ENCODE measurements around the gene DPYSL5.
"Not testable (repeated sequence)": the region's sequence is repeated elsewhere in the genome, so short reads cannot be mapped to it uniquely, and the experiment has no call there.

The DPYSL5 gene

GRCh38 chr2:26877276-26877675, 29.3 kb downstream of the DPYSL5 start:
- ChIA-PET POLR2A (no interaction called here), CTCF (no interaction called here)
- DNase-seq (ENCODE audit: extremely low spot score), result no peak
- no peak for TF ChIP-seq NFRKB (IDR thresholded peaks at IDR 0.05)
- no peak for TF ChIP-seq SUZ12 (IDR thresholded peaks at IDR 0.05)
- no peak for TF ChIP-seq L3MBTL2 (conservative IDR thresholded peaks at IDR 0.05)
- no peak for TF ChIP-seq SP1 (IDR thresholded peaks at IDR 0.05)
- TF ChIP-seq PKNOX1 (IDR thresholded peaks at IDR 0.05), result no peak
- no peak for TF ChIP-seq ELF4 (IDR thresholded peaks at IDR 0.05)
- TF ChIP-seq FOXM1 (IDR thresholded peaks at IDR 0.05; ENCODE audit: borderline replicate concordance), result no peak
- TF ChIP-seq LEF1 (IDR thresholded peaks at IDR 0.05; ENCODE audit: borderline replicate concordance), result no peak
- TF ChIP-seq HDGF (IDR thresholded peaks at IDR 0.05; ENCODE audit: borderline replicate concordance), result no peak
- no peak for TF ChIP-seq BHLHE40 (IDR thresholded peaks at IDR 0.05; ENCODE audit: borderline replicate concordance)
- no peak for TF ChIP-seq TARDBP (IDR thresholded peaks at IDR 0.05)
- TF ChIP-seq FOXA1 (IDR thresholded peaks at IDR 0.05), result no peak
- no peak for TF ChIP-seq ARNT (IDR thresholded peaks at IDR 0.05)
- TF ChIP-seq FOXK2 (IDR thresholded peaks at IDR 0.05), result no peak
- TF ChIP-seq ZNF384 (IDR thresholded peaks at IDR 0.05), result no peak

GRCh38 chr2:26880161-26880560, 32.2 kb downstream of the DPYSL5 start:
- ChIA-PET CTCF (no interaction called here), POLR2A (interaction anchor here (1.4 kb wide), 1 partner anchor 10 kb away, joined by 4 read pairs; no protein-coding TSS in a partner anchor)
- DNase-seq (ENCODE audit: extremely low spot score), result no peak
- TF ChIP-seq FOXM1 (IDR thresholded peaks at IDR 0.05; ENCODE audit: borderline replicate concordance) (no peak), SUZ12 (IDR thresholded peaks at IDR 0.05) (no peak), ELF4 (IDR thresholded peaks at IDR 0.05) (no peak), NFRKB (IDR thresholded peaks at IDR 0.05) (no peak), SP1 (IDR thresholded peaks at IDR 0.05) (no peak), FOXK2 (IDR thresholded peaks at IDR 0.05) (no peak), ZNF384 (IDR thresholded peaks at IDR 0.05) (no peak), HDGF (IDR thresholded peaks at IDR 0.05; ENCODE audit: borderline replicate concordance) (no peak), LEF1 (IDR thresholded peaks at IDR 0.05; ENCODE audit: borderline replicate concordance) (no peak), TARDBP (IDR thresholded peaks at IDR 0.05) (no peak), L3MBTL2 (conservative IDR thresholded peaks at IDR 0.05) (no peak), PKNOX1 (IDR thresholded peaks at IDR 0.05) (no peak), CTBP1 (IDR thresholded peaks at IDR 0.05; ENCODE audit: borderline replicate concordance) (no peak), BHLHE40 (IDR thresholded peaks at IDR 0.05; ENCODE audit: borderline replicate concordance) (no peak), ARNT (IDR thresholded peaks at IDR 0.05) (no peak), FOXA1 (IDR thresholded peaks at IDR 0.05) (no peak)

- ChIA-PET POLR2A (no interaction called here), CTCF (no interaction called here)
- DNase-seq (ENCODE audit: extremely low spot score), result no peak
- no peak for TF ChIP-seq ARNT (IDR thresholded peaks at IDR 0.05)
- TF ChIP-seq FOXA1 (IDR thresholded peaks at IDR 0.05), result no peak
- no peak for TF ChIP-seq TARDBP (IDR thresholded peaks at IDR 0.05)
- no peak for TF ChIP-seq LEF1 (IDR thresholded peaks at IDR 0.05; ENCODE audit: borderline replicate concordance)
- no peak for TF ChIP-seq SP1 (IDR thresholded peaks at IDR 0.05)
- TF ChIP-seq FOXK2 (IDR thresholded peaks at IDR 0.05), result no peak
- TF ChIP-seq BHLHE40 (IDR thresholded peaks at IDR 0.05; ENCODE audit: borderline replicate concordance), result no peak
- no peak for TF ChIP-seq ZNF384 (IDR thresholded peaks at IDR 0.05)
- no peak for TF ChIP-seq ELF4 (IDR thresholded peaks at IDR 0.05)
- no peak for TF ChIP-seq PKNOX1 (IDR thresholded peaks at IDR 0.05)
- TF ChIP-seq NFRKB (IDR thresholded peaks at IDR 0.05), result no peak
- TF ChIP-seq HDGF (IDR thresholded peaks at IDR 0.05; ENCODE audit: borderline replicate concordance), result no peak
- TF ChIP-seq CTBP1 (IDR thresholded peaks at IDR 0.05; ENCODE audit: borderline replicate concordance), result no peak
- no peak for TF ChIP-seq FOXM1 (IDR thresholded peaks at IDR 0.05; ENCODE audit: borderline replicate concordance)
- TF ChIP-seq L3MBTL2 (conservative IDR thresholded peaks at IDR 0.05), result no peak
- TF ChIP-seq SUZ12 (IDR thresholded peaks at IDR 0.05), result no peak
These were observed 33.0 kb downstream of the DPYSL5 start for GRCh38 chr2:26880910-26881435.

GRCh38 chr2:26882220-26882619, 34.3 kb downstream of the DPYSL5 start:
- DNase-seq (ENCODE audit: extremely low spot score); POLR2A ChIA-PET; CTCF ChIA-PET: not testable (repeated sequence)

GRCh38 chr2:26883956-26884355, 36.0 kb downstream of the DPYSL5 start:
- TF ChIP-seq L3MBTL2 (conservative IDR thresholded peaks at IDR 0.05) (no peak), FOXA1 (IDR thresholded peaks at IDR 0.05) (no peak), HDGF (IDR thresholded peaks at IDR 0.05; ENCODE audit: borderline replicate concordance) (no peak), CTBP1 (IDR thresholded peaks at IDR 0.05; ENCODE audit: borderline replicate concordance) (no peak), ARNT (IDR thresholded peaks at IDR 0.05) (no peak), ZNF384 (IDR thresholded peaks at IDR 0.05) (no peak), BHLHE40 (IDR thresholded peaks at IDR 0.05; ENCODE audit: borderline replicate concordance) (no peak), NFRKB (IDR thresholded peaks at IDR 0.05) (no peak), LEF1 (IDR thresholded peaks at IDR 0.05; ENCODE audit: borderline replicate concordance) (no peak), FOXM1 (IDR thresholded peaks at IDR 0.05; ENCODE audit: borderline replicate concordance) (no peak), SUZ12 (IDR thresholded peaks at IDR 0.05) (no peak), ELF4 (IDR thresholded peaks at IDR 0.05) (no peak), PKNOX1 (IDR thresholded peaks at IDR 0.05) (no peak), FOXK2 (IDR thresholded peaks at IDR 0.05) (no peak), SP1 (IDR thresholded peaks at IDR 0.05) (no peak), TARDBP (IDR thresholded peaks at IDR 0.05) (no peak)
- ChIA-PET POLR2A (no interaction called here), CTCF (interaction anchor here (0.6 to 0.7 kb wide), 2 partner anchors 38 to 110 kb away, joined by 3 read pairs; no protein-coding TSS in a partner anchor)
- no peak for DNase-seq (ENCODE audit: extremely low spot score)

Data from HEK293T (cell line).